KBM-7 (cell line): ENCODE data around the gene BROX.

Experiments used
- DNase-seq: peaks from one replicate; pipeline ENCODE4 v3.0.0-alpha.2; 2015
- in situ Hi-C: fragments of 300-500 bp; cut with MboI; formaldehyde crosslinking; loops from 2 replicates; pipeline ENCODE4 v1.14.3; 2020; ENCODE audit warnings: low sequenced_read_pairs, low pct_unique_long_range_greater_than_20kb, mixed read lengths

Gene BROX

GRCh38 chr1:222768592-222768991, 56.2 kb downstream of the BROX start:
- in situ Hi-C loops = no loop called here
- no peak for DNase-seq

GRCh38 chr1:222769181-222769580, 56.8 kb downstream of the BROX start:
- peak; percentile 60 for DNase-seq
- in situ Hi-C loops = no loop called here

GRCh38 chr1:222769971-222770620, 57.7 kb downstream of the BROX start:
- no peak for DNase-seq
- in situ Hi-C loops = no loop called here

- DNase-seq = peak; percentile 96
These were observed 60.6 kb downstream of the BROX start for GRCh38 chr1:222772996-222773379.

GRCh38 chr1:222777463-222777862, 65.1 kb downstream of the BROX start:
- DNase-seq = no peak
- in situ Hi-C loops = loop anchor here (25.0 kb wide), 1 partner anchor 310 kb away; no protein-coding TSS in a partner anchor

More at GRCh38 chr1:222772996-222773379, 60.6 kb downstream of the BROX start:
- in situ Hi-C loops = no loop called here

- in situ Hi-C loops = loop anchor here (25.0 kb wide), 1 partner anchor 309 kb away; no protein-coding TSS in a partner anchor
- DNase-seq = no peak
These were observed 65.6 kb downstream of the BROX start for GRCh38 chr1:222777977-222778376.

- DNase-seq = no peak
- in situ Hi-C loops = loop anchor here (25.0 kb wide), 1 partner anchor 306 kb away; no protein-coding TSS in a partner anchor
These were observed 68.9 kb downstream of the BROX start for GRCh38 chr1:222781251-222781650.

GRCh38 chr1:222783051-222783450, 70.7 kb downstream of the BROX start:
- in situ Hi-C loops = loop anchor here (25.0 kb wide), 1 partner anchor 304 kb away; no protein-coding TSS in a partner anchor

GRCh38 chr1:222784371-222784770, 72.0 kb downstream of the BROX start:
- in situ Hi-C loops = loop anchor here (25.0 kb wide), 1 partner anchor 303 kb away; no protein-coding TSS in a partner anchor
- no peak for DNase-seq

More at GRCh38 chr1:222783051-222783450, 70.7 kb downstream of the BROX start:
- no peak for DNase-seq
